CD4-positive, alpha-beta T cell (primary cell): ENCODE results near the gene CABCOCO1. TPM values are rescaled to one million over a fixed set of nuclear protein-coding genes. Genes with fewer than 3 reads are reported as not detected.

Source experiments
- ATAC-seq: fragments of 200-7000 bp; cut with Tn5 transposase; one replicate; pipeline ENCODE4 v1.10.0; 2022; ENCODE audit warnings: mild to moderate bottlenecking; ENCODE audit not compliant: poor library complexity
- CTCF ChIA-PET: fragments of 350-600 bp; sonication (Branson Sonifier 250); formaldehyde crosslinking; loops from one replicate; lab custom pipeline; 2021; ENCODE audit warnings: antibody characterized with exemption, inconsistent platforms; lab: Charles Lee
- POLR2A ChIA-PET: fragments of 350-600 bp; sonication (Branson Sonifier 250); formaldehyde crosslinking; loops from one replicate; lab custom pipeline; 2021; ENCODE audit warnings: antibody characterized with exemption, inconsistent platforms; lab: Charles Lee
- DNase-seq, 14 experiments: peaks; one replicate each; pipeline ENCODE4 v3.0.0-alpha.2; 2013 to 2020; ENCODE audit warnings: mixed read lengths in 2 of 14
- H3K27ac ChIP-seq, 2 donors: one replicate each; pipeline versions ENCODE4 v1.5.1 to v1.7.0; 2013; ENCODE audit warnings: low read length in 2 of 2, low read depth in 1 of 2, mild to moderate bottlenecking in 1 of 2
- H3K27me3 ChIP-seq, 2 experiments: 1 replicate in 1 of 2; 2 replicates in 1 of 2; pipeline versions ENCODE4 v1.6.1 to v1.7.0; 2013; ENCODE audit warnings: low read length in 2 of 2, control low read depth in 1 of 2, mild to moderate bottlenecking in 1 of 2, moderate library complexity in 1 of 2; ENCODE audit not compliant: insufficient read depth in 2 of 2, control insufficient read depth in 1 of 2
- H3K36me3 ChIP-seq: one replicate; pipeline ENCODE4 v1.6.1; 2013; ENCODE audit warnings: low read length, control low read depth; ENCODE audit not compliant: insufficient read depth
- H3K4me1 ChIP-seq: one replicate; pipeline ENCODE4 v1.6.1; 2013; ENCODE audit warnings: low read length, control low read depth; ENCODE audit not compliant: insufficient read depth
- H3K4me3 ChIP-seq: one replicate; pipeline ENCODE4 v1.5.1; 2013; ENCODE audit warnings: mild to moderate bottlenecking, low read length, moderate library complexity
- H3K9me3 ChIP-seq, 2 experiments: 1 replicate in 1 of 2; 2 replicates in 1 of 2; pipeline versions ENCODE4 v1.6.1 to v1.7.0; 2013; ENCODE audit warnings: low read length in 2 of 2, mild to moderate bottlenecking in 2 of 2, control low read depth in 1 of 2, moderate library complexity in 1 of 2; ENCODE audit not compliant: control insufficient read depth in 1 of 2, insufficient read depth in 1 of 2
- H3K27ac Mint-ChIP-seq: one replicate; pipeline ENCODE4 v1.8.0; 2020; ENCODE audit warnings: mixed read lengths
- H3K27me3 Mint-ChIP-seq: one replicate; pipeline ENCODE4 v1.8.0; 2021; ENCODE audit warnings: mixed read lengths
- H3K36me3 Mint-ChIP-seq: one replicate; pipeline ENCODE4 v1.8.0; 2021; ENCODE audit warnings: low read depth, mixed read lengths
- H3K4me1 Mint-ChIP-seq: one replicate; pipeline ENCODE4 v1.8.0; 2021; ENCODE audit warnings: low read depth, mixed read lengths
- H3K4me3 Mint-ChIP-seq: one replicate; pipeline ENCODE4 v1.8.0; 2020; ENCODE audit warnings: mild to moderate bottlenecking, mixed read lengths
- H3K9me3 Mint-ChIP-seq: one replicate; pipeline ENCODE4 v1.8.0; 2020; ENCODE audit warnings: mixed read lengths
- CTCF ChIP-seq: fragments of 200-600 bp; IDR thresholded peaks from one replicate; pipeline ENCODE4 v1.8.0; 2022; ENCODE audit warnings: antibody characterized with exemption, mild to moderate bottlenecking
- intact Hi-C, 2 experiments: fragments of 100-400 bp; cut with DNase I in 1 of 2; cut with micrococcal nuclease in 1 of 2; formaldehyde crosslinking; loops; one replicate each; pipeline versions ENCODE4 v1.15.1 to v1.9.0; 2023 to 2025; cut with DNase I, micrococcal nuclease
- total RNA-seq, 174 experiments: library from RNA in 2 of 174; stranded (reverse) in 2 of 174; gene quantifications; one replicate each; pipeline ENCODE4 v1.2.3 and lab custom pipeline; 2021 to 2026

CABCOCO1 gene
- total RNA-seq, 2 experiments from 2014 or later, result not detected

GRCh38 chr10:61746377-61746776 is 83.6 kb downstream of the CABCOCO1 start:
- H3K27ac ChIP-seq, result no peak overlapping the region
- H3K27ac Mint-ChIP-seq, result no peak overlapping the region
- DNase-seq (no peak), ATAC-seq (no peak)
- H3K27me3 Mint-ChIP-seq, result no peaks in the 10 kb centered on the region
- H3K9me3 Mint-ChIP-seq, result peaks cover 2% of the 10 kb centered on the region
- H3K4me1 Mint-ChIP-seq, result peaks cover 9% of the 10 kb centered on the region
- H3K4me3 ChIP-seq, result no peak overlapping the region
- no peak for TF ChIP-seq CTCF
- CTCF ChIA-PET, result interaction anchor here (0.7 kb wide), 1 partner anchor 15 kb away, joined by 3 read pairs; no protein-coding TSS in a partner anchor
- peaks cover 7% of the 10 kb centered on the region for H3K4me1 ChIP-seq
- no peaks in the 10 kb centered on the region for H3K36me3 Mint-ChIP-seq
- no peaks in the 10 kb centered on the region for H3K36me3 ChIP-seq
- H3K27me3 ChIP-seq, result no peaks in the 10 kb centered on the region
- POLR2A ChIA-PET, result no interaction called here
- no peak overlapping the region for H3K4me3 Mint-ChIP-seq
- H3K9me3 ChIP-seq, result no peaks in the 10 kb centered on the region
- intact Hi-C loops, result loop anchor here in 1 of 2 experiments (5.0 kb wide), 1 partner anchor 126 kb away; no protein-coding TSS in a partner anchor

GRCh38 chr10:61747307-61747706 is 84.6 kb downstream of the CABCOCO1 start:
- no peaks in the 10 kb centered on the region for H3K36me3 ChIP-seq
- intact Hi-C loops, result loop anchor here in 1 of 2 experiments (5.0 kb wide), 1 partner anchor 125 kb away; no protein-coding TSS in a partner anchor
- no peak overlapping the region for H3K27ac ChIP-seq
- H3K4me1 Mint-ChIP-seq, result peaks cover 18% of the 10 kb centered on the region
- H3K4me3 ChIP-seq, result no peak overlapping the region
- H3K9me3 ChIP-seq, result no peaks in the 10 kb centered on the region
- ATAC-seq (no peak), DNase-seq (no peak)
- no peak for TF ChIP-seq CTCF
- CTCF ChIA-PET, result no interaction called here
- peaks cover 2% of the 10 kb centered on the region for H3K9me3 Mint-ChIP-seq
- H3K27me3 Mint-ChIP-seq, result no peaks in the 10 kb centered on the region
- no peak overlapping the region for H3K27ac Mint-ChIP-seq
- H3K4me3 Mint-ChIP-seq, result no peak overlapping the region
- no peaks in the 10 kb centered on the region for H3K36me3 Mint-ChIP-seq
- POLR2A ChIA-PET, result no interaction called here
- no peaks in the 10 kb centered on the region for H3K27me3 ChIP-seq
- peaks cover 14% of the 10 kb centered on the region for H3K4me1 ChIP-seq

GRCh38 chr10:61749291-61749690 is 86.6 kb downstream of the CABCOCO1 start:
- no peak overlapping the region for H3K4me3 ChIP-seq
- DNase-seq (no peak), ATAC-seq (no peak)
- H3K9me3 ChIP-seq, result no peaks in the 10 kb centered on the region
- Mint-ChIP-seq H3K4me3 (no peak overlapping the region), H3K27me3 (no peaks in the 10 kb centered on the region), H3K4me1 (peaks cover 29% of the 10 kb centered on the region), H3K9me3 (peaks cover 2% of the 10 kb centered on the region), H3K27ac (no peak overlapping the region), H3K36me3 (no peaks in the 10 kb centered on the region)
- intact Hi-C loops, result loop anchor here in 1 of 2 experiments (5.0 kb wide), 1 partner anchor 123 kb away; no protein-coding TSS in a partner anchor
- POLR2A ChIA-PET, result no interaction called here
- CTCF ChIA-PET, result interaction anchor here (0.7 kb wide), 1 partner anchor 303 kb away, joined by 3 read pairs; no protein-coding TSS in a partner anchor
- H3K36me3 ChIP-seq, result no peaks in the 10 kb centered on the region
- no peak for TF ChIP-seq CTCF
- H3K27me3 ChIP-seq, result no peaks in the 10 kb centered on the region
- H3K4me1 ChIP-seq, result peaks cover 14% of the 10 kb centered on the region
- no peak overlapping the region for H3K27ac ChIP-seq
